Smooth muscle cell (in vitro differentiated cells): ENCODE data around the gene NDUFB10. TPM values are rescaled to one million over a fixed set of nuclear protein-coding genes. Genes with fewer than 3 reads are reported as not detected.
A peak's percentile ranks its signal among the peaks of the same experiment; 100 is the strongest.

ENCODE experiments used
- DNase-seq: peaks from one replicate; lab custom pipeline; 2025; ENCODE audit not compliant: unreplicated experiment; lab: John Stamatoyannopoulos, UW
- H2AFZ ChIP-seq: fragments of 200-600 bp; sonication (generic); 2 replicates; pipeline ENCODE4 v1.6.0; 2016; ENCODE audit warnings: antibody characterized with exemption, low read depth, mild to moderate bottlenecking
- H3F3A ChIP-seq: fragments of 200-600 bp; sonication (generic); 2 replicates; pipeline ENCODE4 v1.6.0; 2017; ENCODE audit warnings: antibody characterized with exemption, low read depth
- H3K27ac ChIP-seq: fragments of 200-600 bp; sonication (generic); 2 replicates; pipeline ENCODE4 v1.5.1; 2016; ENCODE audit warnings: low read depth, mild to moderate bottlenecking
- H3K27me3 ChIP-seq: fragments of 200-600 bp; sonication (generic); 2 replicates; pipeline ENCODE4 v1.6.1; 2016; ENCODE audit warnings: low read depth, mild to moderate bottlenecking
- H3K36me3 ChIP-seq: fragments of 200-600 bp; sonication (generic); 2 replicates; pipeline ENCODE4 v1.5.1; 2016; ENCODE audit warnings: low read depth
- H3K4me1 ChIP-seq: fragments of 200-600 bp; sonication (generic); 2 replicates; pipeline ENCODE4 v1.5.1; 2016; ENCODE audit warnings: low read depth
- H3K4me2 ChIP-seq: fragments of 200-600 bp; sonication (generic); 2 replicates; pipeline ENCODE4 v1.6.0; 2016; ENCODE audit warnings: mild to moderate bottlenecking
- H3K4me3 ChIP-seq: fragments of 200-600 bp; sonication (generic); 2 replicates; pipeline ENCODE4 v1.5.1; 2016; ENCODE audit warnings: mild to moderate bottlenecking
- H3K79me2 ChIP-seq: fragments of 200-600 bp; sonication (generic); 2 replicates; pipeline ENCODE4 v1.6.0; 2016; ENCODE audit warnings: low read depth, mild to moderate bottlenecking
- H3K9ac ChIP-seq: fragments of 200-600 bp; sonication (generic); 2 replicates; pipeline ENCODE4 v1.6.0; 2016; ENCODE audit warnings: low read depth
- H3K9me3 ChIP-seq: fragments of 200-600 bp; sonication (generic); replicated peaks from 2 replicates; pipeline ENCODE4 v1.5.1; 2016; ENCODE audit warnings: low read depth
- H4K20me1 ChIP-seq: fragments of 200-600 bp; sonication (generic); 2 replicates; pipeline ENCODE4 v1.6.0; 2016; ENCODE audit warnings: low read depth
- CTCF ChIP-seq: fragments of 200-600 bp; sonication (generic); IDR thresholded peaks from 2 replicates; pipeline ENCODE4 v1.5.1; 2017; ENCODE audit warnings: borderline replicate concordance, mild to moderate bottlenecking, antibody characterized with exemption; ENCODE audit not compliant: insufficient read depth, poor library complexity, severe bottlenecking
- WGBS: methylation state at CpG from one replicate; pipeline ENCODE4 v1.1.7; 2016; ENCODE audit warnings: low lambda C conversion rate; 5-methylcytosine and 5-hydroxymethylcytosine counted together
- polyA plus RNA-seq: library from polyadenylated mRNA; unstranded; fragments of >200 nt; fragmentation: Nextera tagmentation; extraction: Ambion mirVana; gene quantifications from 2 replicates; pipeline ENCODE4 v1.2.1, GENCODE V29; 2016
- total RNA-seq: library from RNA; depleted of rRNA; stranded (reverse); fragments of >200 nt; gene quantifications from 2 replicates; pipeline ENCODE4 v1.2.3, GENCODE V29; 2014

NDUFB10 gene
- total and polyA plus RNA-seq, 2 experiments from 2014 or later: 176 to 295 TPM

GRCh38 chr16:1926271-1926670, 33.1 kb upstream of the NDUFB10 start:
- H3F3A ChIP-seq: no peaks in the 10 kb centered on the region
- H4K20me1 ChIP-seq: no peaks in the 10 kb centered on the region
- no peak overlapping the region for H3K4me3 ChIP-seq
- H3K9ac ChIP-seq: no peak overlapping the region
- H3K4me2 ChIP-seq: no peak overlapping the region
- H3K27ac ChIP-seq: no peak overlapping the region
- no peak overlapping the region for H2AFZ ChIP-seq
- H3K36me3 ChIP-seq: no peaks in the 10 kb centered on the region
- no peaks in the 10 kb centered on the region for H3K9me3 ChIP-seq
- TF ChIP-seq CTCF: no peak
- peaks cover 2% of the 10 kb centered on the region for H3K27me3 ChIP-seq
- no peak for DNase-seq
- H3K79me2 ChIP-seq: no peaks in the 10 kb centered on the region
- WGBS: 51% methylated on average over 11 of the region's 11 CpGs
- H3K4me1 ChIP-seq: peaks cover 9% of the 10 kb centered on the region

- no peaks in the 10 kb centered on the region for H3K9me3 ChIP-seq
- H3K4me3 ChIP-seq: peak overlapping the region; percentile 78
- no peaks in the 10 kb centered on the region for H3F3A ChIP-seq
- WGBS: 36% methylated on average over 7 of the region's 11 CpGs
- H3K36me3 ChIP-seq: no peaks in the 10 kb centered on the region
- no peaks in the 10 kb centered on the region for H3K27me3 ChIP-seq
- peak overlapping the region; percentile 64 for H3K9ac ChIP-seq
- TF ChIP-seq CTCF: no peak
- no peaks in the 10 kb centered on the region for H3K79me2 ChIP-seq
- H3K27ac ChIP-seq: no peak overlapping the region
- H2AFZ ChIP-seq: peak overlapping the region; percentile 89
- no peaks in the 10 kb centered on the region for H4K20me1 ChIP-seq
- peaks cover 5% of the 10 kb centered on the region for H3K4me1 ChIP-seq
- H3K4me2 ChIP-seq: peak overlapping the region; percentile 95
- DNase-seq: no peak
Observed at GRCh38 chr16:1929105-1929504, 30.2 kb upstream of the NDUFB10 start.

- H2AFZ ChIP-seq: peak overlapping the region; percentile 89
- no peaks in the 10 kb centered on the region for H3K36me3 ChIP-seq
- peak; percentile 99 for TF ChIP-seq CTCF
- peak overlapping the region; percentile 64 for H3K9ac ChIP-seq
- no peaks in the 10 kb centered on the region for H3K79me2 ChIP-seq
- peaks cover 5% of the 10 kb centered on the region for H3K4me1 ChIP-seq
- DNase-seq: peak; percentile 88
- peak overlapping the region; percentile 95 for H3K4me2 ChIP-seq
- 21% methylated on average over 46 of the region's 70 CpGs for WGBS
- H4K20me1 ChIP-seq: no peaks in the 10 kb centered on the region
- no peaks in the 10 kb centered on the region for H3K9me3 ChIP-seq
- H3K27me3 ChIP-seq: no peaks in the 10 kb centered on the region
- peak overlapping the region; percentile 78 for H3K4me3 ChIP-seq
- H3F3A ChIP-seq: no peaks in the 10 kb centered on the region
- no peak overlapping the region for H3K27ac ChIP-seq
Observed at GRCh38 chr16:1929578-1930337, 29.6 kb upstream of the NDUFB10 start.

- Histone ChIP-seq H4K20me1 (no peaks in the 10 kb centered on the region), H3K9me3 (no peaks in the 10 kb centered on the region), H2AFZ (no peak overlapping the region), H3K79me2 (no peaks in the 10 kb centered on the region), H3K27ac (no peak overlapping the region), H3K27me3 (no peaks in the 10 kb centered on the region), H3K4me2 (no peak overlapping the region), H3K4me3 (no peak overlapping the region), H3K9ac (no peak overlapping the region), H3K36me3 (no peaks in the 10 kb centered on the region), H3F3A (no peaks in the 10 kb centered on the region), H3K4me1 (peaks cover 5% of the 10 kb centered on the region)
- 94% methylated on average over 6 of the region's 10 CpGs for WGBS
- DNase-seq: no peak
- no peak for TF ChIP-seq CTCF
Observed at GRCh38 chr16:1930338-1930720, 29.0 kb upstream of the NDUFB10 start.
